HepG2 (cell line): ENCODE data around the gene PLCB1. TPM values are rescaled to one million over a fixed set of nuclear protein-coding genes. Genes with fewer than 3 reads are reported as not detected.

ENCODE experiments used
- ATAC-seq: fragments of 200-7000 bp; cut with Tn5 transposase; 3 replicates; pipeline ENCODE4 v1.9.1; 2020; ENCODE audit warnings: mild to moderate bottlenecking, moderate library complexity
- BruUV-seq: library from RNA; stranded (reverse); fragments of 400-500 nt; replicated peaks from 2 replicates; lab custom pipeline; 2021; lab: Mats Ljungman, UMichigan
- CTCF ChIA-PET: fragments of 300-600 bp; formaldehyde crosslinking; extraction: SDS; loops from one replicate; lab custom pipeline; 2021; ENCODE audit warnings: low total read pairs, inconsistent platforms, low intra/inter-chr PET ratio; lab: Yijun Ruan, JAX
- POLR2A ChIA-PET: fragments of 350-600 bp; sonication (Branson Sonifier 250); formaldehyde crosslinking; loops from one replicate; lab custom pipeline; 2020; ENCODE audit warnings: antibody characterized with exemption, inconsistent platforms; lab: Yijun Ruan, JAX
- DNase-seq: peaks from one replicate; pipeline ENCODE4 v3.0.0-alpha.2; 2015; ENCODE audit warnings: low spot score
- FAIRE-seq: peaks from 3 replicates; lab custom pipeline; 2011; peaks lifted over from hg19 to GRCh38; lab: Jason Lieb, UNC
- H2AFZ ChIP-seq: one replicate; pipeline ENCODE4 v1.6.1; 2011; ENCODE audit warnings: low read length, inconsistent platforms
- H3K27ac ChIP-seq: fragments of 300-600 bp; 3 replicates; pipeline ENCODE4 v1.8.0; 2011; ENCODE audit warnings: mixed run types, mild to moderate bottlenecking, mixed read lengths, low read length, inconsistent platforms; ENCODE audit not compliant: insufficient read depth; ENCODE audit errors: extremely low read length
- H3K27me3 ChIP-seq, 2 experiments: fragments of 200-600 bp in 1 of 2; 2 replicates in 1 of 2; 3 replicates in 1 of 2; pipeline versions ENCODE4 v1.6.0 to v1.8.0; 2011; ENCODE audit warnings: low read length in 2 of 2, mild to moderate bottlenecking in 2 of 2, moderate library complexity in 2 of 2, inconsistent platforms in 1 of 2; ENCODE audit not compliant: insufficient read depth in 2 of 2, control insufficient read depth in 1 of 2
- H3K36me3 ChIP-seq, 2 experiments: fragments of 200-600 bp in 1 of 2; replicated peaks in 1 of 2; 2 replicates in 1 of 2; 3 replicates in 1 of 2; pipeline versions ENCODE4 v1.5.1 to v1.8.0; 2011; ENCODE audit warnings: low read length in 2 of 2, inconsistent platforms in 1 of 2; ENCODE audit not compliant: insufficient read depth in 2 of 2, control insufficient read depth in 1 of 2
- H3K4me1 ChIP-seq: 2 replicates; pipeline ENCODE4 v1.5.1; 2012; ENCODE audit warnings: low read length, inconsistent platforms; ENCODE audit not compliant: insufficient read depth
- H3K4me2 ChIP-seq: 2 replicates; pipeline ENCODE4 v1.6.0; 2011; ENCODE audit warnings: low read depth, low read length, inconsistent platforms
- H3K4me3 ChIP-seq, 3 experiments: fragments of 200-600 bp in 1 of 3; sonication (generic), shearing (Covaris generic) in 1 of 3; replicated peaks in 1 of 3; 2 replicates each; pipeline ENCODE4 v1.5.1; 2011 to 2016; ENCODE audit warnings: low read length in 3 of 3, inconsistent platforms in 2 of 3, low read depth in 2 of 3, mild to moderate bottlenecking in 2 of 3, control low read depth in 1 of 3, mixed read lengths in 1 of 3; ENCODE audit not compliant: insufficient read depth in 1 of 3
- H3K79me2 ChIP-seq: one replicate; pipeline ENCODE4 v1.6.1; 2011; ENCODE audit warnings: low read length, inconsistent platforms; ENCODE audit not compliant: insufficient read depth
- H3K9ac ChIP-seq: 2 replicates; pipeline ENCODE4 v1.6.0; 2011; ENCODE audit warnings: mild to moderate bottlenecking, low read depth, low read length, inconsistent platforms; ENCODE audit not compliant: insufficient read depth
- H3K9me3 ChIP-seq: 2 replicates; pipeline ENCODE4 v1.5.1; 2012; ENCODE audit warnings: mild to moderate bottlenecking, low read length
- H4K20me1 ChIP-seq: 2 replicates; pipeline ENCODE4 v1.6.0; 2011; ENCODE audit warnings: inconsistent platforms, mild to moderate bottlenecking, low read length, moderate library complexity; ENCODE audit not compliant: insufficient read depth
- HNRNPUL1 ChIP-seq: fragments of 200-400 bp; formaldehyde crosslinking; IDR thresholded peaks from 2 replicates; pipeline ENCODE4 v1.6.1; 2017; ENCODE audit warnings: low read depth, mild to moderate bottlenecking, low read length, moderate library complexity
- MED8 ChIP-seq: sonication (generic); formaldehyde crosslinking; IDR thresholded peaks from 2 replicates; pipeline ENCODE4 v1.8.1; 2023; ENCODE audit warnings: mild to moderate bottlenecking, missing genetic modification reagents; ENCODE audit not compliant: insufficient replicate concordance
- MIER3 ChIP-seq: IDR thresholded peaks from 2 replicates; pipeline ENCODE4 v1.6.1; 2016; ENCODE audit warnings: missing compliant biosample characterization, borderline replicate concordance
- PRDM10 ChIP-seq: sonication (generic); formaldehyde crosslinking; IDR thresholded peaks from 2 replicates; pipeline ENCODE4 v1.4.0; 2020; ENCODE audit warnings: low read depth, missing genetic modification reagents
- ZIK1 ChIP-seq: sonication (generic); formaldehyde crosslinking; IDR thresholded peaks from 2 replicates; pipeline ENCODE4 v1.5.0; 2020; ENCODE audit warnings: mild to moderate bottlenecking, low read depth, missing genetic modification reagents, borderline replicate concordance
- ZNF446 ChIP-seq: sonication (generic); formaldehyde crosslinking; IDR thresholded peaks from 2 replicates; pipeline ENCODE4 v1.5.0; 2020; ENCODE audit warnings: mild to moderate bottlenecking, missing genetic modification reagents
- ZNF746 ChIP-seq: sonication (generic); formaldehyde crosslinking; IDR thresholded peaks from 2 replicates; pipeline ENCODE4 v1.8.0; 2022; ENCODE audit warnings: mild to moderate bottlenecking, missing genetic modification reagents
- ZNF792 ChIP-seq: IDR thresholded peaks from 2 replicates; pipeline ENCODE4 v1.6.1; 2016
- WGBS: methylation state at CpG from one replicate; pipeline ENCODE4 v1.1.6; 2017; ENCODE audit warnings: low lambda C conversion rate; 5-methylcytosine and 5-hydroxymethylcytosine counted together
- in situ Hi-C: cut with HindIII; loops from 2 replicates; pipeline ENCODE4 v1.10.0; 2017; ENCODE audit warnings: low pct_unique_long_range_greater_than_20kb; ENCODE audit not compliant: extremely low pct_ligation_motif_present
- intact Hi-C: fragments of 100-400 bp; cut with micrococcal nuclease; formaldehyde crosslinking; loops from one replicate; pipeline ENCODE4 v1.10.0; 2022; ENCODE audit not compliant: unreplicated experiment
- polyA plus RNA-seq, 8 experiments: library from polyadenylated mRNA; depleted of rRNA in 3 of 8; stranded (reverse) in 7 of 8; unstranded in 1 of 8; fragments of >200 nt; fragmentation: Illumina TruSeq in 4 of 8; extraction: Trizol in 4 of 8; gene quantifications; 2 replicates each; pipeline versions ENCODE4 v1.2.1 to v1.2.3, GENCODE V29; 2011 to 2016; ENCODE audit warnings: low read depth in 4 of 8, missing spikeins in 1 of 8, mixed read lengths in 1 of 8; ENCODE audit not compliant: insufficient read depth in 1 of 8
- total RNA-seq, 5 experiments: library from RNA; depleted of rRNA; stranded (reverse); fragments of >200 nt; fragmentation: Illumina TruSeq; extraction: Trizol; gene quantifications; 2 replicates each; pipeline ENCODE4 v1.2.3, GENCODE V29; 2016; ENCODE audit warnings: low read depth in 1 of 5

The PLCB1 gene
- total and polyA plus RNA-seq, 2 of the 13 experiments (the other 11 are each of a cell fraction or from before 2014, with no cell fraction given), result 42.4 to 55.9 TPM

GRCh38 chr20:8654486-8654885 lies 522.4 kb downstream of the PLCB1 start:
- Histone ChIP-seq H3K4me3 (no peak overlapping the region), H4K20me1 (no peaks in the 10 kb centered on the region), H3K9ac (no peak overlapping the region), H3K4me1 (no peaks in the 10 kb centered on the region), H3K4me2 (no peak overlapping the region), H3K79me2 (no peaks in the 10 kb centered on the region), H3K36me3 (peaks cover 8 to 14% of the 10 kb centered on the region in 2 experiments; a peak in 4 of 5 replicates), H3K27me3 (no peaks in the 10 kb centered on the region), H3K27ac (no peak overlapping the region), H2AFZ (no peak overlapping the region), H3K9me3 (no peaks in the 10 kb centered on the region)
- ChIA-PET POLR2A (no interaction called here), CTCF (no interaction called here)
- BruUV-seq, result no TSS peak
- FAIRE-seq (no peak), ATAC-seq (no peak), DNase-seq (no peak)
- TF ChIP-seq MIER3 (CRISPR knock-in tag) (no peak), ZIK1 (CRISPR knock-in tag) (no peak), PRDM10 (CRISPR knock-in tag) (no peak), ZNF446 (no peak), HNRNPUL1 (no peak), MED8 (CRISPR knock-in tag) (no peak), ZNF746 (CRISPR knock-in tag) (no peak), ZNF792 (CRISPR knock-in tag) (no peak)
- in situ Hi-C loops (no loop called here), intact Hi-C loops (no loop called here)
- WGBS, result 92% methylated on average over 2 of the region's 2 CpGs
